NT2/D1 (cell line): Measurements from ENCODE around the gene EIF5A2.

Experiments used
- SUZ12 ChIP-seq: IDR thresholded peaks from 2 replicates; pipeline ENCODE4 v1.6.1; 2011; ENCODE audit not compliant: insufficient read length, insufficient read depth; ENCODE audit errors: extremely low read depth
- ZNF274 ChIP-seq: IDR thresholded peaks from 2 replicates; pipeline ENCODE4 v1.6.1; 2011; ENCODE audit warnings: mild to moderate bottlenecking, low read depth, low read length

- TF ChIP-seq ZNF274 (no peak), SUZ12 (no peak)
Measured at GRCh38 chr3:170910542-170910941, 2.1 kb upstream of the EIF5A2 start.
